Panc1 (cell line): ENCODE measurements around the gene NFAT5.

Experiments
- POLR2AphosphoS5 ChIP-seq: IDR thresholded peaks from 2 replicates; pipeline ENCODE4 v1.6.1; 2012; ENCODE audit warnings: mild to moderate bottlenecking, low read depth, low read length, moderate library complexity
- SIN3A ChIP-seq: IDR thresholded peaks from 2 replicates; pipeline ENCODE4 v1.6.1; 2012; ENCODE audit warnings: low read depth, mild to moderate bottlenecking, low read length, moderate library complexity, borderline replicate concordance; ENCODE audit not compliant: insufficient read depth
- TF ChIP-seq, protein P1 (sequence below): fragments of 450-650 bp; IDR thresholded peaks from 2 replicates; pipeline ENCODE4 v1.5.1; 2017; ENCODE audit warnings: mild to moderate bottlenecking
- TF ChIP-seq, protein P2 (sequence below), 2 experiments: IDR thresholded peaks; 2 replicates each; pipeline ENCODE4 v1.6.1; 2011 to 2012; ENCODE audit warnings: low read depth in 2 of 2, control low read depth in 1 of 2, low read length in 1 of 2, mild to moderate bottlenecking in 1 of 2, moderate library complexity in 1 of 2; ENCODE audit not compliant: insufficient read depth in 1 of 2

DNA sequence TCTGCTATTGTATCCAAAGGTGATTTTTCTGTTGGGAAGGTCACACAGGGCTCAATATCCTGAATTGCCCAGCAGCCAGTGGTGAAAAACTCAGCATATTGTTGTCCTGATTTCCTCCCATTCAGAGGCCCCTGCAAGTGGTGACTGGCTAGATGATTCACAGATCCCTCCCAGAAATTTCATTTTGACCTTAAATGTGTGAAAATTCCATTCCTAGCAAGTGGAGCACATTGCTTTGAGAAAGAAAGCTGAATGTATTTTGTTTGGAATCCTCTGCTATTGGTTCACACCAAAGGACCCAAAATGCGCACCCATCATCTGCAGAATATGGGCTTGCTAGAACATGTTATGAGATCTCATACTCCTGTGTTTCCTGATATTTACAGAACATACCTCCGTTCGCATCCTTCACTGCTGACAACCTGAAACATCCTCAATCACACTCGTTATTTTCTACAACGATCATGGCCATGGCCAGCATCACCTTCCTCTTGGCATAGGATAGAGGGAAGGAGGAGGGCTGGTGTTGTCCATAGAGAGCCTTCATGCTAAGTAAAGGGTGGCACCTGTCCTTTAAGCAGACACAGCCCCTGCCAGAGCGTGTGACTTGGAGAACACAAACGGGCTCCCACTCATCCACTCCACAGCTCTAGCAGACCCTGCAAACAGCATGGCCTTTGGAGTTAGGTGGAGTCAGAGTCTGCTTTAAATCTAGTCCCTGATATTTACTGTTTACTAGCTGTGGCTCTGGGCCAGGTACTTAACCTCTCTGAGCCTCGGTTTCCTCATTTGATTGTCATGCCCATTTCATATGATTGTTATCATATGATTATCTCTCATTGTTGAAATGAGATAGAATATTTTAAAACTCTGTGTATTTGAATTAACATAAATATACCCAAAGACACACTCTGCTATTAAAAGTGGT is 30.4 kb upstream of the NFAT5 start:
- TF ChIP-seq, protein P1, sequence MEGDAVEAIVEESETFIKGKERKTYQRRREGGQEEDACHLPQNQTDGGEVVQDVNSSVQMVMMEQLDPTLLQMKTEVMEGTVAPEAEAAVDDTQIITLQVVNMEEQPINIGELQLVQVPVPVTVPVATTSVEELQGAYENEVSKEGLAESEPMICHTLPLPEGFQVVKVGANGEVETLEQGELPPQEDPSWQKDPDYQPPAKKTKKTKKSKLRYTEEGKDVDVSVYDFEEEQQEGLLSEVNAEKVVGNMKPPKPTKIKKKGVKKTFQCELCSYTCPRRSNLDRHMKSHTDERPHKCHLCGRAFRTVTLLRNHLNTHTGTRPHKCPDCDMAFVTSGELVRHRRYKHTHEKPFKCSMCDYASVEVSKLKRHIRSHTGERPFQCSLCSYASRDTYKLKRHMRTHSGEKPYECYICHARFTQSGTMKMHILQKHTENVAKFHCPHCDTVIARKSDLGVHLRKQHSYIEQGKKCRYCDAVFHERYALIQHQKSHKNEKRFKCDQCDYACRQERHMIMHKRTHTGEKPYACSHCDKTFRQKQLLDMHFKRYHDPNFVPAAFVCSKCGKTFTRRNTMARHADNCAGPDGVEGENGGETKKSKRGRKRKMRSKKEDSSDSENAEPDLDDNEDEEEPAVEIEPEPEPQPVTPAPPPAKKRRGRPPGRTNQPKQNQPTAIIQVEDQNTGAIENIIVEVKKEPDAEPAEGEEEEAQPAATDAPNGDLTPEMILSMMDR: no peak
- no peak for TF ChIP-seq POLR2AphosphoS5
- TF ChIP-seq, protein P2, sequence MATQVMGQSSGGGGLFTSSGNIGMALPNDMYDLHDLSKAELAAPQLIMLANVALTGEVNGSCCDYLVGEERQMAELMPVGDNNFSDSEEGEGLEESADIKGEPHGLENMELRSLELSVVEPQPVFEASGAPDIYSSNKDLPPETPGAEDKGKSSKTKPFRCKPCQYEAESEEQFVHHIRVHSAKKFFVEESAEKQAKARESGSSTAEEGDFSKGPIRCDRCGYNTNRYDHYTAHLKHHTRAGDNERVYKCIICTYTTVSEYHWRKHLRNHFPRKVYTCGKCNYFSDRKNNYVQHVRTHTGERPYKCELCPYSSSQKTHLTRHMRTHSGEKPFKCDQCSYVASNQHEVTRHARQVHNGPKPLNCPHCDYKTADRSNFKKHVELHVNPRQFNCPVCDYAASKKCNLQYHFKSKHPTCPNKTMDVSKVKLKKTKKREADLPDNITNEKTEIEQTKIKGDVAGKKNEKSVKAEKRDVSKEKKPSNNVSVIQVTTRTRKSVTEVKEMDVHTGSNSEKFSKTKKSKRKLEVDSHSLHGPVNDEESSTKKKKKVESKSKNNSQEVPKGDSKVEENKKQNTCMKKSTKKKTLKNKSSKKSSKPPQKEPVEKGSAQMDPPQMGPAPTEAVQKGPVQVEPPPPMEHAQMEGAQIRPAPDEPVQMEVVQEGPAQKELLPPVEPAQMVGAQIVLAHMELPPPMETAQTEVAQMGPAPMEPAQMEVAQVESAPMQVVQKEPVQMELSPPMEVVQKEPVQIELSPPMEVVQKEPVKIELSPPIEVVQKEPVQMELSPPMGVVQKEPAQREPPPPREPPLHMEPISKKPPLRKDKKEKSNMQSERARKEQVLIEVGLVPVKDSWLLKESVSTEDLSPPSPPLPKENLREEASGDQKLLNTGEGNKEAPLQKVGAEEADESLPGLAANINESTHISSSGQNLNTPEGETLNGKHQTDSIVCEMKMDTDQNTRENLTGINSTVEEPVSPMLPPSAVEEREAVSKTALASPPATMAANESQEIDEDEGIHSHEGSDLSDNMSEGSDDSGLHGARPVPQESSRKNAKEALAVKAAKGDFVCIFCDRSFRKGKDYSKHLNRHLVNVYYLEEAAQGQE (IDR thresholded peaks at IDR 0.05; ENCODE audit: insufficient read depth in 1 of 2, low read depth in 2 of 2, low read length in 1 of 2): no peak
- TF ChIP-seq SIN3A: no peak
